Measurements from ENCODE around the gene CENPP. TPM values are rescaled to one million over a fixed set of nuclear protein-coding genes. Genes with fewer than 3 reads are reported as not detected.

CENPP gene
- polyA plus RNA-seq, 2 of the 4 experiments (the other 2 are of a cell fraction), result 7.2 to 13.4 TPM

GRCh38 chr9:92333282-92333634, 7.5 kb downstream of the CENPP start:
- FAIRE-seq (no peak), ATAC-seq (no peak), DNase-seq (ENCODE audit: low read depth in 1 of 2, low spot score in 1 of 2) (no peak)
- TF ChIP-seq ZFP36 (IDR thresholded peaks at IDR 0.05; ENCODE audit: borderline replicate concordance, partially characterized antibody) (no peak), SMC3 (IDR thresholded peaks at IDR 0.05) (no peak), RCOR1 (IDR thresholded peaks at IDR 0.05; ENCODE audit: low read depth, low read length) (no peak), CEBPB (IDR thresholded peaks at IDR 0.05) (no peak), RARB (CRISPR knock-in tag; IDR thresholded peaks at IDR 0.05) (no peak), MAFK (IDR thresholded peaks at IDR 0.05; ENCODE audit: partially characterized antibody) (no peak)
- H3K4me3 ChIP-seq, result no peak overlapping the region
- H3K4me1 ChIP-seq, result no peaks in the 10 kb centered on the region
- no peak overlapping the region for H3K4me2 ChIP-seq
- CTCF ChIA-PET, result interaction anchor here (0.6 to 1.8 kb wide), 5 partner anchors 8 to 329 kb away, joined by 3 to 5 read pairs (median 3); partner anchors contain the start of genes CENPP and NOL8
- no peak overlapping the region for H3K27ac ChIP-seq
- WGBS (ENCODE audit: missing lambda C conversion rate), result 98% methylated on average over 2 of the region's 2 CpGs
- POLR2A ChIA-PET, result no interaction called here
- H3K9me3 ChIP-seq, result no peaks in the 10 kb centered on the region

DNA sequence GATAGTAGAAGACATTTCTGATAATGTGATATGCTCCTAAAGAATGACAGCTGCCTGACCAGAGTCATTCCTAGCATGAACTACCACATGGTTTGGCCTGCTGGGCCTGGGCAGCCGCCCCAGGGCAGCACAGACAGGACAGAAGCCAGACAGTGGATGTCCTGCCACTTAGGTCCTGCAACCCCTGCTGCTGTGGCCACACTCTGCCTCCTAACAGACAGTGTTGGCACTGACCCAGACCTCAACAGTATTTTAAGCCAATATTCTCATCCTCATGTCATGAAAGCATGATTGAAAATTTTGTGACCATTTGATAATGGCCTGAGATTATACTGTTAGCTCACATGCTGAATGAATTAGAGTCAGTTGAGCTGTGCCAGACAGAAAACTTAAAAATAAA, 15.8 kb downstream of the CENPP start:
- TF ChIP-seq, protein P1, sequence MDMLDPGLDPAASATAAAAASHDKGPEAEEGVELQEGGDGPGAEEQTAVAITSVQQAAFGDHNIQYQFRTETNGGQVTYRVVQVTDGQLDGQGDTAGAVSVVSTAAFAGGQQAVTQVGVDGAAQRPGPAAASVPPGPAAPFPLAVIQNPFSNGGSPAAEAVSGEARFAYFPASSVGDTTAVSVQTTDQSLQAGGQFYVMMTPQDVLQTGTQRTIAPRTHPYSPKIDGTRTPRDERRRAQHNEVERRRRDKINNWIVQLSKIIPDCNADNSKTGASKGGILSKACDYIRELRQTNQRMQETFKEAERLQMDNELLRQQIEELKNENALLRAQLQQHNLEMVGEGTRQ (IDR thresholded peaks at IDR 0.05), result no peak
- DNase-seq (ENCODE audit: low read depth in 1 of 2, low spot score in 1 of 2), result no peak
- Histone ChIP-seq H3K4me3 (no peak overlapping the region), H3K4me2 (no peak overlapping the region), H3K9me3 (no peaks in the 10 kb centered on the region), H3K4me1 (no peaks in the 10 kb centered on the region), H3K27ac (no peak overlapping the region)
- no peak for ATAC-seq
- no peak for FAIRE-seq
- 88% methylated on average over 1 of the region's 1 CpG for WGBS (ENCODE audit: missing lambda C conversion rate)
- CTCF ChIA-PET, result interaction anchor here (1.1 to 1.4 kb wide), 2 partner anchors 22 to 292 kb away, joined by 3 to 4 read pairs; no protein-coding TSS in a partner anchor
- POLR2A ChIA-PET, result no interaction called here

- POLR2A ChIA-PET, result no interaction called here
- Histone ChIP-seq H3K27ac (no peak overlapping the region), H3K4me3 (no peak overlapping the region), H3K9me3 (no peaks in the 10 kb centered on the region), H3K4me1 (no peaks in the 10 kb centered on the region), H3K4me2 (no peak overlapping the region)
- no peak for DNase-seq (ENCODE audit: low read depth in 1 of 2, low spot score in 1 of 2)
- TF ChIP-seq HEYL (CRISPR knock-in tag; IDR thresholded peaks at IDR 0.05) (no peak), RAD21 (conservative IDR thresholded peaks at IDR 0.05 in 1 of 2, IDR thresholded peaks at IDR 0.05 in 1 of 2) (peak in 1 of 2 experiments; percentile 43; a peak in 3 of 5 replicates)
- TF ChIP-seq, protein P2, sequence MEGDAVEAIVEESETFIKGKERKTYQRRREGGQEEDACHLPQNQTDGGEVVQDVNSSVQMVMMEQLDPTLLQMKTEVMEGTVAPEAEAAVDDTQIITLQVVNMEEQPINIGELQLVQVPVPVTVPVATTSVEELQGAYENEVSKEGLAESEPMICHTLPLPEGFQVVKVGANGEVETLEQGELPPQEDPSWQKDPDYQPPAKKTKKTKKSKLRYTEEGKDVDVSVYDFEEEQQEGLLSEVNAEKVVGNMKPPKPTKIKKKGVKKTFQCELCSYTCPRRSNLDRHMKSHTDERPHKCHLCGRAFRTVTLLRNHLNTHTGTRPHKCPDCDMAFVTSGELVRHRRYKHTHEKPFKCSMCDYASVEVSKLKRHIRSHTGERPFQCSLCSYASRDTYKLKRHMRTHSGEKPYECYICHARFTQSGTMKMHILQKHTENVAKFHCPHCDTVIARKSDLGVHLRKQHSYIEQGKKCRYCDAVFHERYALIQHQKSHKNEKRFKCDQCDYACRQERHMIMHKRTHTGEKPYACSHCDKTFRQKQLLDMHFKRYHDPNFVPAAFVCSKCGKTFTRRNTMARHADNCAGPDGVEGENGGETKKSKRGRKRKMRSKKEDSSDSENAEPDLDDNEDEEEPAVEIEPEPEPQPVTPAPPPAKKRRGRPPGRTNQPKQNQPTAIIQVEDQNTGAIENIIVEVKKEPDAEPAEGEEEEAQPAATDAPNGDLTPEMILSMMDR (IDR thresholded peaks at IDR 0.05), result peak; percentile 27; the same call in 2 of the 3 replicates
- CTCF ChIA-PET, result interaction anchor here (0.8 to 2.8 kb wide), 8 partner anchors 12 to 298 kb away, joined by 3 to 18 read pairs (median 5); partner anchors contain the start of gene CENPP
- WGBS (ENCODE audit: missing lambda C conversion rate), result 69% methylated on average over 1 of the region's 1 CpG
- FAIRE-seq, result no peak
- ATAC-seq, result no peak
Measured at GRCh38 chr9:92342825-92343488, 17.2 kb downstream of the CENPP start.

DNA sequence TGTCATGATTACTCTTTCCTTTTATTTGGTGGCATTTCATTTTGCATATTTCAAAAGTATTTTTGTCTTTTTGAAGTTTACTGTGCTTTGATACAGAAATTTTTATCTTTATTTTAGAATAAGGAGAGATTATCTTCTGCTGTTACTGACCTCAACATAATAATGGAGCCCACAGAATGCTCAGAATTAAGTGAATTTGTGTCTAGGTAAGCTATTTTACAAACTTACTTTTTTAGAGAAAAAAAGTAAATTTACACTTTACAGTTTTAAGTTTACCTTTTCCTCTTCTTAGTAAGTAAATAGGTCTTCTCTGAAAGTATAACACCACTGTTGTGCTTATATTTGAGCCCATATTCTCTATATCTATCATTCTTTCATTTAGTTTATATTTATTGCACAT, 19.8 kb downstream of the CENPP start:
- FAIRE-seq (no peak), ATAC-seq (no peak), DNase-seq (ENCODE audit: low read depth in 1 of 2, low spot score in 1 of 2) (no peak)
- ChIA-PET POLR2A (no interaction called here), CTCF (no interaction called here)
- Histone ChIP-seq H3K4me1 (no peaks in the 10 kb centered on the region), H3K4me2 (no peak overlapping the region), H3K27ac (no peak overlapping the region), H3K9me3 (no peaks in the 10 kb centered on the region), H3K4me3 (no peak overlapping the region)
- TF ChIP-seq BHLHE40 (IDR thresholded peaks at IDR 0.05; ENCODE audit: low read depth, low read length), result no peak
- peak; percentile 47 for TF ChIP-seq MAFK (IDR thresholded peaks at IDR 0.05; ENCODE audit: partially characterized antibody)
- no peak for TF ChIP-seq JUN (IDR thresholded peaks at IDR 0.05)
- TF ChIP-seq EHF (CRISPR knock-in tag; IDR thresholded peaks at IDR 0.05), result no peak

Data from A549 (cell line).